OCI-LY7 (cell line): ENCODE results near the gene ZFHX2. TPM values are rescaled to one million over a fixed set of nuclear protein-coding genes. Genes with fewer than 3 reads are reported as not detected.

Source experiments
- BruUV-seq: library from RNA; stranded (reverse); fragments of 400-500 nt; replicated peaks from 2 replicates; lab custom pipeline; 2021; lab: Mats Ljungman, UMichigan
- CTCF ChIA-PET: fragments of 300-600 bp; sonication (Branson Sonifier 250); formaldehyde crosslinking; loops from one replicate; lab custom pipeline; 2022; ENCODE audit warnings: antibody characterized with exemption; ENCODE audit not compliant: unreplicated experiment; lab: Charles Lee
- POLR2A ChIA-PET: fragments of 300-600 bp; sonication (Branson Sonifier 250); formaldehyde crosslinking; loops from one replicate; lab custom pipeline; 2022; ENCODE audit warnings: antibody characterized with exemption; lab: Charles Lee
- DNase-seq: peaks from one replicate; pipeline ENCODE4 v3.0.0-alpha.2; 2015; ENCODE audit warnings: low spot score
- H2AFZ ChIP-seq: fragments of 200-600 bp; sonication (generic), shearing (Covaris generic); 2 replicates; pipeline ENCODE4 v1.6.1; 2014; ENCODE audit warnings: mild to moderate bottlenecking, antibody characterized with exemption, low read length, moderate library complexity
- H3K27ac ChIP-seq: fragments of 200-600 bp; sonication (generic); 2 replicates; pipeline ENCODE4 v1.5.1; 2014; ENCODE audit warnings: mixed run types, low read depth, mild to moderate bottlenecking, moderate library complexity, low read length, inconsistent platforms; ENCODE audit not compliant: poor library complexity, severe bottlenecking
- H3K36me3 ChIP-seq: fragments of 200-600 bp; sonication (generic); 2 replicates; pipeline ENCODE4 v1.6.1; 2014; ENCODE audit warnings: mild to moderate bottlenecking, antibody characterized with exemption, low read length, moderate library complexity, mixed read lengths; ENCODE audit not compliant: insufficient read depth
- H3K4me1 ChIP-seq: fragments of 200-600 bp; sonication (generic); 2 replicates; pipeline ENCODE4 v1.5.1; 2014; ENCODE audit warnings: mild to moderate bottlenecking, low read length; ENCODE audit not compliant: insufficient read depth, poor library complexity, severe bottlenecking
- H3K4me2 ChIP-seq: fragments of 200-600 bp; sonication (generic); 2 replicates; pipeline ENCODE4 v1.6.1; 2014; ENCODE audit warnings: mild to moderate bottlenecking, low read length
- H3K4me3 ChIP-seq: fragments of 200-600 bp; sonication (generic); 2 replicates; pipeline ENCODE4 v1.5.1; 2014; ENCODE audit warnings: mild to moderate bottlenecking, low read depth, low read length; ENCODE audit not compliant: poor library complexity, severe bottlenecking
- H3K79me2 ChIP-seq: fragments of 200-600 bp; sonication (generic); 2 replicates; pipeline ENCODE4 v1.6.1; 2016; ENCODE audit warnings: low read depth, mild to moderate bottlenecking, low read length, moderate library complexity, mixed read lengths; ENCODE audit not compliant: insufficient read depth
- H3K9me2 ChIP-seq: fragments of 200-600 bp; sonication (generic); 2 replicates; pipeline ENCODE4 v1.6.1; 2016; ENCODE audit warnings: mild to moderate bottlenecking, low read length, mixed read lengths; ENCODE audit not compliant: insufficient read depth
- H3K9me3 ChIP-seq: fragments of 200-600 bp; sonication (generic); 2 replicates; pipeline ENCODE4 v1.6.1; 2014; ENCODE audit warnings: mild to moderate bottlenecking, mixed run types, low read length, mixed read lengths
- H4K20me1 ChIP-seq: fragments of 200-600 bp; sonication (generic); 2 replicates; pipeline ENCODE4 v1.6.1; 2014; ENCODE audit warnings: mild to moderate bottlenecking, antibody characterized with exemption, low read length, moderate library complexity, mixed read lengths; ENCODE audit not compliant: insufficient read depth
- CTCF ChIP-seq: fragments of 200-600 bp; sonication (generic); conservative IDR thresholded peaks from 2 replicates; pipeline ENCODE4 v1.5.1; 2014; ENCODE audit warnings: mild to moderate bottlenecking, antibody characterized with exemption, low read length, moderate library complexity, mixed read lengths
- EZH2phosphoT487 ChIP-seq: fragments of 200-600 bp; sonication (generic); IDR thresholded peaks from 2 replicates; pipeline ENCODE4 v1.6.1; 2018; ENCODE audit warnings: low read depth, borderline replicate concordance, mild to moderate bottlenecking, mixed run types, antibody characterized with exemption, low read length, moderate library complexity, mixed read lengths
- intact Hi-C: fragments of 100-400 bp; cut with micrococcal nuclease; formaldehyde crosslinking; loops from one replicate; pipeline ENCODE4 v1.10.0; 2022; ENCODE audit not compliant: unreplicated experiment
- total RNA-seq, 2 experiments: library from RNA; depleted of rRNA in 1 of 2; stranded (reverse); fragments of >200 nt in 1 of 2; shearing (Covaris generic) in 1 of 2; gene quantifications; 2 replicates each; pipeline ENCODE4 v1.2.3, GENCODE V29; 2014 to 2022

ZFHX2 gene
- total RNA-seq, 2 experiments from 2014 or later, result 0.60 to 1.8 TPM

DNA sequence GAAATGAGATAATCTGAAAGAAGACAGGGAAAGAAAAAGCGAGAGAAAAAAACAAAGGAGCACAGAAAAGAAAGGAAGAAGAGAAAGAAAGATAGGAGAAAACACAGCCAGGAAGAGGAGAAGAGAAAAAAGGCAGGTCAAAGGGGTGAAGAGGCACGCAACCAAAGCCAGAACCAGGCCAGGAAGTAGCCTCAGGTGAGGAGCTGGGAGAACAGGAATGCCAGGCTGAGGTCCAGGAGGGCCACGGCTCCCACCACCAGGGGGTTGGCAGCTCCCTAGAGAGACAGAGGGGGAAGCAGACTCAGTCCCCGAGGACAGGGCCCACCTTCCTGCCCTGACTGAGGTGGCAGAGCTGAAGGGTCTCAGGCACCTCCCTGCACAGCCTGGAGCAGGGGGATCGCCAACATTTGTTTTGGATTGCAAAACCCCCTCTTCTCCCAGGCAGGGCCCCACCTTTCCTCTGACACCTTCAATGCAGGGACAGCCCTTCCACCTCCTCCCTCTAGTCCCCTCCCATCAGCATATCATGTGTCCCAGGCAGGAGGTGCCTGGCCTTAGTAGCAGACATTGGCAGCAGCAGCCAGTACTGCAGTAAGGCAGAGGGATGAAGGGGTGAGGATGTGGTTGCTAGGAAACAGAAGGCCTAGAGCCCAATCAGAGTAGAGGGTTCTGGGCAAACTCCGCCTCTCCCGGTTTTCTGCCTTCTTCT is 18.0 kb upstream of the ZFHX2 start:
- intact Hi-C loops, result loop anchor here (10.0 kb wide), 1 partner anchor 795 kb away; the partner anchor contains the start of gene NFATC4
- no peak for DNase-seq
- peak overlapping the region; percentile 96; the same call in 1 of the 2 replicates for H3K4me2 ChIP-seq

GRCh38 chr14:23568600-23569331 is 17.2 kb upstream of the ZFHX2 start:
- Histone ChIP-seq H4K20me1 (no peaks in the 10 kb centered on the region; the same call in 1 of the 2 replicates), H3K27ac (peak overlapping the region; percentile 55), H3K4me3 (peak overlapping the region; percentile 85), H3K9me3 (no peaks in the 10 kb centered on the region), H3K4me1 (peaks cover 29% of the 10 kb centered on the region), H3K79me2 (peaks cover 9% of the 10 kb centered on the region; the same call in 1 of the 2 replicates), H3K36me3 (peaks cover 25% of the 10 kb centered on the region; the same call in 1 of the 2 replicates), H3K4me2 (peak overlapping the region; percentile 96), H3K9me2 (no peaks in the 10 kb centered on the region), H2AFZ (peak overlapping the region; percentile 37; the same call in 1 of the 2 replicates)
- POLR2A ChIA-PET, result interaction anchor here (1.0 kb wide), 2 partner anchors 11 to 73 kb away, joined by 3 to 7 read pairs; no protein-coding TSS in a partner anchor
- intact Hi-C loops, result loop anchor here (10.0 kb wide), 1 partner anchor 796 kb away; the partner anchor contains the start of gene NFATC4
- BruUV-seq, result no TSS peak
- peak; percentile 52 for DNase-seq
- CTCF ChIA-PET, result interaction anchor here (0.7 kb wide), 1 partner anchor 362 kb away, joined by 3 read pairs; no protein-coding TSS in a partner anchor
- TF ChIP-seq EZH2phosphoT487, result no peak
- TF ChIP-seq CTCF, result peak; percentile 76

More for the DNA sequence above, 18.0 kb upstream of the ZFHX2 start:
- Histone ChIP-seq H2AFZ (peak overlapping the region; percentile 37; the same call in 1 of the 2 replicates), H3K79me2 (peaks cover 9% of the 10 kb centered on the region; the same call in 1 of the 2 replicates), H3K4me3 (no peak overlapping the region), H3K9me2 (no peaks in the 10 kb centered on the region), H3K27ac (no peak overlapping the region), H3K9me3 (no peaks in the 10 kb centered on the region), H3K4me1 (peaks cover 29% of the 10 kb centered on the region), H3K36me3 (peaks cover 17% of the 10 kb centered on the region; the same call in 1 of the 2 replicates), H4K20me1 (no peaks in the 10 kb centered on the region; the same call in 1 of the 2 replicates)
- BruUV-seq, result no TSS peak
- POLR2A ChIA-PET, result no interaction called here
- TF ChIP-seq EZH2phosphoT487 (no peak), CTCF (no peak)
- CTCF ChIA-PET, result interaction anchor here (1.2 kb wide), 1 partner anchor 26 kb away, joined by 3 read pairs; no protein-coding TSS in a partner anchor
